GM12801 (cell line): Measurements from ENCODE around the gene CRACR2B.

Experiments used
- TF ChIP-seq, protein P1 (sequence below): IDR thresholded peaks from one replicate; pipeline ENCODE4 v1.5.1; 2011; ENCODE audit warnings: control low read depth; ENCODE audit not compliant: insufficient read length; ENCODE audit errors: extremely low read depth

CRACR2B gene

DNA sequence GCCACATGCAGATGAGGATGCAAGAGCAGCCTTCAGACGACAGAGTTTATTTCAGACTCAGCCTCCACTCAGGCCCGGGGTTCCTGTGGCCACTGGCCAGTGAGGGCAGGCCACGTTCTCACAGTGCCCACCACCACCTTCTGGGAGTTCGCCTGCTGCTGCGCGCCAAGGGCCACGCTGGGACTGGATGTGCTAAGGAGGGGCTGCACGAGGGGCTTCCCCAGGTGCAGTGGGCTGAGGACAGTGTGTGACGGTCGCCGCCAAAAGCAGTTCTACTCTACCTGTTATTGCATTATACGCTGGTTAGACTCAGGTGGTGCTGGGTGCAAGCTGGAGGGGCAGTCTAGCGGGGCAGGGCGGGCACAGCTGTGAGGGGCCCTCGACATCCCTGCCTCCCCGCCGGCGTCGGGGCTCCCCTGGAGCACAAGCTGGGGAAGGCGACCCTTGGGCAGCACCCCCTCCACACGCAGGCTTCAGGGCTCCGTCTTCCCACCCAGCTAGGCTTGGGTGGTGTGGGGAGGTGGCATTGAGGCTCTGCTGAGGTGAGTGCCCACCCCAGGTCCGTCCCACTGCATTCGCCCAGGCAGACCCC is 40.5 kb upstream of the CRACR2B start:
- TF ChIP-seq, protein P1, sequence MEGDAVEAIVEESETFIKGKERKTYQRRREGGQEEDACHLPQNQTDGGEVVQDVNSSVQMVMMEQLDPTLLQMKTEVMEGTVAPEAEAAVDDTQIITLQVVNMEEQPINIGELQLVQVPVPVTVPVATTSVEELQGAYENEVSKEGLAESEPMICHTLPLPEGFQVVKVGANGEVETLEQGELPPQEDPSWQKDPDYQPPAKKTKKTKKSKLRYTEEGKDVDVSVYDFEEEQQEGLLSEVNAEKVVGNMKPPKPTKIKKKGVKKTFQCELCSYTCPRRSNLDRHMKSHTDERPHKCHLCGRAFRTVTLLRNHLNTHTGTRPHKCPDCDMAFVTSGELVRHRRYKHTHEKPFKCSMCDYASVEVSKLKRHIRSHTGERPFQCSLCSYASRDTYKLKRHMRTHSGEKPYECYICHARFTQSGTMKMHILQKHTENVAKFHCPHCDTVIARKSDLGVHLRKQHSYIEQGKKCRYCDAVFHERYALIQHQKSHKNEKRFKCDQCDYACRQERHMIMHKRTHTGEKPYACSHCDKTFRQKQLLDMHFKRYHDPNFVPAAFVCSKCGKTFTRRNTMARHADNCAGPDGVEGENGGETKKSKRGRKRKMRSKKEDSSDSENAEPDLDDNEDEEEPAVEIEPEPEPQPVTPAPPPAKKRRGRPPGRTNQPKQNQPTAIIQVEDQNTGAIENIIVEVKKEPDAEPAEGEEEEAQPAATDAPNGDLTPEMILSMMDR: no peak

DNA sequence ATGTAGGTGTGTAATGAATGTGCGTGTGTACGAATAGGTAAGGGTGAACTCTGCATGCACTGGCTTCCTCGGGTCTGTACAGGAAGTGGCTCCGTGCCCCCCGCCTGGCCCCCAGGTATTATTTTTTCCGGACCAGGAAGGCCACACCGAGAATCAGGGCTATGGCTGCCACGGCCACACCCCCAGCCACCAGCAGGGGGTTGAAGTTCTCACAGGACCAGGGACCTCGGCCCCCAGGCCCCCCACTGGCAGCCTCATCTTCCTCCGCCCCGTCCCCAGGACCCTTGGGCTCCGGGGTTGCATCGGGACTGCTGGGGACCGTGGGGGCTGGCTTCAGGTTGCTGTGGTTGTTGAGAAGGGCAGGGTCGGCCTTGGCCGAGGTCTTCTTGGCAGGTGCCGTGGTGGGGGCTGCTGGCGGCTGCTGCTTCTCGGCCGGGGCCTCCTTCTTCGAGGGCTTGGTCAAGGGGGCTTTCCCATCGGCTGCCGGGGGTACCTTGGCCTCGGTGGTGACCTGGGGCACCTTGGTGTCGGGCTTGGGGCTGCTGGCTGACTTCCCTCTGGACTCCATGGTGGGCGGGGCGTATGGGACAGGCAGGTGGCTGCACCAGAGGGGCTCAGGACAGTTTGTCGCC is 39.6 kb upstream of the CRACR2B start:
- TF ChIP-seq, protein P1: no peak

DNA sequence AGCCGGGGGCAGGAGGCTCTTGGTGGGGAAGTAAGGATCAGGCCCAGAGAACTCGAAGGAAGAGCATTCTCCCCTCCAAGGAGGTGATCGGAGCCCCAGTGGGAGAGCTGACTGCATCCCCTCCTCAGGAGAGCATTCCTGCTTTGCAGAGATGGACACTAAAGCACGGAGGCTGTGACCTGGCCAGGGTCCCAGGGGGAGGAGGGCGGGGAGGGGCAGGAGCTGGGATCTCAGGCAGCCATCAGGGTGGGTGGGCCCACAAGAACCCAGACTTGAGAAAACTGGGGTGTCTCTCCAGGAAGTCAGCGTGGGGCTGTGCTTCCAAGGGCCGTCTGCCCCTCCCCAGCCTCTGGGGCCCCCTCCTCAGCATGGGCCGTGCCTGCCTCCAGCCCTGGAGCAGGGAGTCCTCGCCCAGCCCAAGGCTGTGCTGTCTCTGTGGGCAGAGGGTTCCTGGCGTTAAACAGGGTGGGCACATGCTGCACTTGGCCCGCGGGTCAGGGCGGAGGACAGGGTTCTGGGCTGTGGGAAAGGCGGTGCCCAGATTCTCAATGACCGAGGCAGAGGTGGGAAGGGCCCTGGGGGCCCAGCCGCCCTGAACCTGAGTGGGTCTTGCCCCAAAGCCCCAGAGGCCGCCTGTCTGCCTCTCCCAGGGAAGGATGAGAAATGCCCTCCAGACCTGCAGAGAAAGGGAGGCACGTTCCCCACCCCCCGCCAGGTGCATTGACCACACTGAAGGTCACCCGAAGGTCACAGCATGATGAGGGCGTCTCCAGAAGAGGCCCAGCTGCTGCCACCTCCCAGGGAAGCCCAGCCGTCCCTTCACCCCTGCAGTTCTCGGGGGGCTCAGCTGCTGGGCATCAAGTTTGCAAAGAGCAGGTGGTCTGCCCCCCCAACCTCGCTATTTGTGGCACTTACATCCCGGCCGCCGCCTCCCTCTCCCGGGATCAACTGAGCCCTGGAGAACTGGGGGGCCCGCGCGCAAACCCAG is 38.5 kb upstream of the CRACR2B start:
- TF ChIP-seq, protein P1: no peak

DNA sequence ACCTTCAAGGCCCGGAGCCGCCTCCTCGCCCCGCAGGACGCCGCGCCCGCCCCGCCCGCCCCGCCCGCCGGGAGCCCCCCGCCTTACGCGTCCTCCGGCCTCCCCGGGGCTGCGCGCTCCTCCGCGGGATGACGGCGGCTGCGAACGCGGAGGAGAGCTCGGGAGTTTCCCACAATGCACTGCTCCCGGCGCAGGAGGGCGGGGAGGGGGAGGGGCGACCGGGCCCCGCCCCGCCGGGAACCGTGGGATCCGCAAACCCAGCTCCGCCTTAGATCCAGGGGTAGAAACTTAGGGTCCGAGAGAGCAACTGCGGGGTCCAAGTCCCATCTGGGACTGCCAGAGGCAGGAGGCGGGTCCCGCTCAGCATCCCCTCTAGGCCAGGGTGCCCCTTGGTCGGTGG is 37.8 kb upstream of the CRACR2B start, which contains the start of gene CEND1:
Gene CEND1 (minus strand): TSS at position 148 of the 400 bp plus-strand sequence. CDS start 1,514 bp downstream, outside the sequence.
- TF ChIP-seq, protein P1: no peak

DNA sequence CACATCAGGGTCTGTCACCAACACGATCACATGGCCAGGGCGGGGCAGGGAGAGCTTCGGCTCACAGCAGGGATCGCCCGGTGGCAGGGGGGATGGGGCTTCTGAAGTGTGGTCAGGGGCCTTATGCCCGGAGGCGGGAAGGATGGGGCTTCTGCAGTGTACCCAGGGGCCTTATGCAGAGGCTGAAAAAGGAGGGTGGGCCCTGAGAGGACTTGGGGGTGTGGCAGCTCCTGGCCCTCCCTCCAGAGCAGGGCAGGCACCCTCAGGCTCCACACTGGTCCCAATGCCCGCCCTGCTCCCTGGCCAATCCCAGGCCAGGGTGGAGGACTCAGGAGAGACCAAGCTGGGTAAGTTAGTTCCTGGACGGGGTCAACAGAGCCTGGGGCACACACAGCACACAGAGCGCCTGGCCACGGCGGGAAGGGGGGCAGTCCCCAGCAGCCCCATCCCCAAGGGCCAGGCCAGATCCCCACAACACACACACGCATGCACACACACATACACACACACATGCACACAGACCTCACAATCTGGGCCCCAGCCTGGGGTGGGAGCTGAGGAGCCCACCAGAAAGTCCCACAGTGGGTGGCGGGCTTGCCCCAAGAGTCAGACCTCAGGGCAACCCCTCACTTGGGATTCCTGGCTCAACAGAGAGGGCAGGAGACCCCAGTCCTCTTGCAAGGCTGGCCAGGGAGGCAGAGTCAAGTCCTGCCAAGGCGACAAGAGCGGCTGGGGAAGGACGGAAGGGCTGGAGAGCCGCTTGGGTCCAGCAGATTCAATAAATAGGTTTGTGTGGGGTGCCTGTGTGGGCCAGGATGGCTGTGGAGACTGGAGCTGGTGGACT is 36.8 kb upstream of the CRACR2B start:
- TF ChIP-seq, protein P1: no peak

DNA sequence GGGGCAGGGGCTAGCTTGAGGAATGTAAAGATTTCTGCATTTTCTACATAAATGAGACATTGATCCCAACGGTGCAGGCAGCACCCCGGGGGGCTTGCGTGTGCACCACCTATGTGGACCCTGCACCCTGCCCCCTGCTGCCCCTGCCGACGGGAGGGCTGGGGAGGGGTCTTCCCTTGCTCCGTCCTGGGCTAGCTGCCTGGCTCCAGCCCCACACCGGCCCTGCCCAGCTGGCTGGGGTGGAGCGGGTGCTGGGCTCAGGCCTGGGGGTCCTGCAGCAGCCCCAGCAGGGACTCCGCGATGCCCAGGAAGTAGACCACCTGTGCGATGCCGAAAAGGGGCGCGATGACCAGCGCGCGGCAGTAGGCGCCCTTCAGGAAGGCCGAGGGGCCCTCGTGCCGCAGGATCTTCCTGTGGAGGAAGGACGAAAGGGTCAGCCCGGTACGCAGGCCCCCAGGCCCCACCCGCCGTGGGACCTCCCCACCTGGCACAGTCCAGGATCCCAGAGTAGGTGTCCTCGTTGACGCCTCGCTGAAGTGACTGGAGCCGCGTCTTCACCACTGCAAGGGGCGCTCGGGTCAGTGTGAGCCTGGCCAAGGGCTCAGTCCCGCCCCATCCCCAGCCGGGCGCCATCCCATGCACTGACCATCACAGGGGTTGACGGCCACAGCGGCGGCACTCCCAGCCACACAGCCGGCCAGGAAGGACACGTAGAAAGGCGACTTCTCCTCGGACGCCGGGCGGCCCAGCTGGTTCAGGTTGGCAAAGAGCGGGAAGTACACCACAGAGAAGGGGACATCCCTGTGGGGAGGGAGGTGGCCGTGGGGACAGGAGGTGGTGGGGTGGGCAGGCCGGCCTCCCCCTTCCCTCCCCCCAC is 35.8 kb upstream of the CRACR2B start:
- TF ChIP-seq, protein P1: no peak
